ENCODE data around the gene FRAS1. TPM values are rescaled to one million over a fixed set of nuclear protein-coding genes. Genes with fewer than 3 reads are reported as not detected.

The FRAS1 gene
- total RNA-seq, 4 donors from 2014 or later = 3.2 to 4.1 (median 3.4) TPM

DNA sequence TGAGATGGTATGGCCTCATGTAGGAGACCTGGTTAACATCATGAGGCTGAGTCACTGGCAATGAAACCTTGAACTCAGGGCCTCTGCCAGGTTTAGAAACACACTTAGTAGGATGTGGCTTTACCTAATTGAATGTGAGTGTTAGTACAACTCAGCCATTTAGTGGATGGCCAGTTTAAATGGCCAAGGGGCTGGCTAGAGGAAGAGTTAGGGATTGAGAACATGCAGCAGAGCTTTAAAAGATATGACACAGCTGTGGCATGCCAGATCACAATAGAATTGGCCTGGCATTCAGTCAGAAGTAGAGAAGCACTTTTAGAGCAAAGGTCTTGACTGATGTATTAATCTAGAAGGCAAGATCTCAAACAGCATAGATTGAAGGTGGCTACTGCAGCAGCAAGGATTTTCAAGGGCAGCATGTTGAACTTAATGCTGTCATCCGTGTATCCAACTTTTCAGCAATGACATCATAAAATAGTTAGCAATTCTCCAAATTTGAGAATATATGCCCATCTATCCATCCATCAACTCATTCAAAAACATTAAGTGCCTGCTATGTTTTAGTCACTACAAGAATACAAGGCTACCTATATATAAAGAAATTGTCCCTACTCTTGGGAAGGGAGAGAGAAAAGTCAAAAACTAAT is 170.4 kb downstream of the FRAS1 start:
- Histone ChIP-seq H3K27ac (no peak overlapping the region), H3K4me3 (no peak overlapping the region), H3K27me3 (no peaks in the 10 kb centered on the region), H3K9me3 (no peaks in the 10 kb centered on the region), H3K36me3 (no peaks in the 10 kb centered on the region), H3K4me1 (no peaks in the 10 kb centered on the region)
- DNase-seq = no peak
- no peak for TF ChIP-seq POLR2A (IDR thresholded peaks at IDR 0.05)
- TF ChIP-seq, protein P1, sequence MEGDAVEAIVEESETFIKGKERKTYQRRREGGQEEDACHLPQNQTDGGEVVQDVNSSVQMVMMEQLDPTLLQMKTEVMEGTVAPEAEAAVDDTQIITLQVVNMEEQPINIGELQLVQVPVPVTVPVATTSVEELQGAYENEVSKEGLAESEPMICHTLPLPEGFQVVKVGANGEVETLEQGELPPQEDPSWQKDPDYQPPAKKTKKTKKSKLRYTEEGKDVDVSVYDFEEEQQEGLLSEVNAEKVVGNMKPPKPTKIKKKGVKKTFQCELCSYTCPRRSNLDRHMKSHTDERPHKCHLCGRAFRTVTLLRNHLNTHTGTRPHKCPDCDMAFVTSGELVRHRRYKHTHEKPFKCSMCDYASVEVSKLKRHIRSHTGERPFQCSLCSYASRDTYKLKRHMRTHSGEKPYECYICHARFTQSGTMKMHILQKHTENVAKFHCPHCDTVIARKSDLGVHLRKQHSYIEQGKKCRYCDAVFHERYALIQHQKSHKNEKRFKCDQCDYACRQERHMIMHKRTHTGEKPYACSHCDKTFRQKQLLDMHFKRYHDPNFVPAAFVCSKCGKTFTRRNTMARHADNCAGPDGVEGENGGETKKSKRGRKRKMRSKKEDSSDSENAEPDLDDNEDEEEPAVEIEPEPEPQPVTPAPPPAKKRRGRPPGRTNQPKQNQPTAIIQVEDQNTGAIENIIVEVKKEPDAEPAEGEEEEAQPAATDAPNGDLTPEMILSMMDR (IDR thresholded peaks at IDR 0.05) = no peak

DNA sequence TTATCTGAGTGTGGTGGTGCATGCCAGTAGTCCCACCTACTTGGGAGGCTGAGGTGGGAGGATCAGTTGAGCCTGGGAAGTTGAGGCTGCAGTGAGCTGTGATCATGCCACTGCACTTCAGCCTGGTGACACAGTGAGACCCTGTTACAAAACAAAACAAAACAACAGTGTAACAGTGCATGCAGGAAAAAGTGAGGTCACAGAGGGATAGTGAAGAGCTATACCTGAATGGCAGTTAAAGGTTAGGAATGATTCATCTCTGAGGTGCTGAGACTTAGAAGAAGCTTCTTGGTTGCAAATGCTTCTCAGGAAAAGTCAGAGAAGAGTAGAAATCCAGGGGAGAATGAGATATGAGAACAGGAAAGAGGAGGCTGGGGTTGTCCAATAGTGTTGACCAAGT is 178.7 kb downstream of the FRAS1 start:
- no peak overlapping the region for H3K27ac ChIP-seq
- H3K9me3 ChIP-seq = no peaks in the 10 kb centered on the region
- H3K36me3 ChIP-seq = no peaks in the 10 kb centered on the region
- H3K4me3 ChIP-seq = no peak overlapping the region
- no peaks in the 10 kb centered on the region for H3K4me1 ChIP-seq
- DNase-seq = no peak
- TF ChIP-seq POLR2A (IDR thresholded peaks at IDR 0.05) = no peak
- TF ChIP-seq, protein P1 (IDR thresholded peaks at IDR 0.05) = no peak
- no peaks in the 10 kb centered on the region for H3K27me3 ChIP-seq

DNA sequence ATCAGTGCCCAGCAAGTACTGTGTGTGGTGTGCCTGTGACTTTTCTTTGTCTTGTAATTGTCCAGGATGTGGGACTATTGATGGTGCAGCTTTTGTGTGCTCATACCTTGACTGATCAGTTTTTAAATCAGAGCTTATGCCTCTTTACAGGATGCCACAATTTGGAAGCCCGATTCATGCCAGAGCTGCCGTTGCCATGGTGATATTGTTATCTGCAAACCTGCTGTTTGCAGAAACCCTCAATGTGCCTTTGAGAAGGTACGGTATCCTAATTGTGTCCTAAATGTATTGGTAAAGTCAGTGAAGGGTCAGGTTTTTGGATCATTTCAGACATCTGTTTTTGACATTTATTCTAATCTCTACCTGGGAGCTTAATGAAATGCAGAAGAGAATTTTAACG is 180.2 kb downstream of the FRAS1 start:
- Histone ChIP-seq H3K9me3 (no peaks in the 10 kb centered on the region), H3K36me3 (no peaks in the 10 kb centered on the region), H3K27me3 (no peaks in the 10 kb centered on the region), H3K4me1 (no peaks in the 10 kb centered on the region), H3K27ac (no peak overlapping the region), H3K4me3 (no peak overlapping the region)
- no peak for TF ChIP-seq POLR2A (IDR thresholded peaks at IDR 0.05)
- TF ChIP-seq, protein P1 (IDR thresholded peaks at IDR 0.05) = no peak
- DNase-seq = no peak

DNA sequence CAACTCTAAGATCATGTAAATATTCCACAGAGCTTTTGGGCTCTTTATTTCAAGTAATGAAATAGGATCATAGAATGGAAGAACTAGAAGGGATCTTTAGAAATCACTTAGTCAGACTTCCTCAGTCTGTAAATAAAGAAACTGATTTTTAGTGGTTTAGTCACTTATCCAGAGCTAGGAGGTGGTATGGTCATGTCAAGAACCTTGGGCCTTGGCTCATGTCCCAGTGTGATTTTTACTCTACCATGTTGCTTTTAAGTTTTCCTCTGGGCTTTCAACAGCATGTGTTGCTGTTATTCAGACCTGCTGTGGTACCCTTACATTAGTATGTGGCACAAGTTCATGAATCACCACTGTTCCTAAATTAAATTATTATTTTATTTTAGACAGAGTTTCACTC is 184.9 kb downstream of the FRAS1 start:
- Histone ChIP-seq H3K9me3 (no peaks in the 10 kb centered on the region), H3K4me1 (no peaks in the 10 kb centered on the region), H3K27me3 (no peaks in the 10 kb centered on the region), H3K36me3 (no peaks in the 10 kb centered on the region), H3K4me3 (no peak overlapping the region), H3K27ac (no peak overlapping the region)
- DNase-seq = no peak
- TF ChIP-seq, protein P1 (IDR thresholded peaks at IDR 0.05) = no peak
- TF ChIP-seq POLR2A (IDR thresholded peaks at IDR 0.05) = no peak

DNA sequence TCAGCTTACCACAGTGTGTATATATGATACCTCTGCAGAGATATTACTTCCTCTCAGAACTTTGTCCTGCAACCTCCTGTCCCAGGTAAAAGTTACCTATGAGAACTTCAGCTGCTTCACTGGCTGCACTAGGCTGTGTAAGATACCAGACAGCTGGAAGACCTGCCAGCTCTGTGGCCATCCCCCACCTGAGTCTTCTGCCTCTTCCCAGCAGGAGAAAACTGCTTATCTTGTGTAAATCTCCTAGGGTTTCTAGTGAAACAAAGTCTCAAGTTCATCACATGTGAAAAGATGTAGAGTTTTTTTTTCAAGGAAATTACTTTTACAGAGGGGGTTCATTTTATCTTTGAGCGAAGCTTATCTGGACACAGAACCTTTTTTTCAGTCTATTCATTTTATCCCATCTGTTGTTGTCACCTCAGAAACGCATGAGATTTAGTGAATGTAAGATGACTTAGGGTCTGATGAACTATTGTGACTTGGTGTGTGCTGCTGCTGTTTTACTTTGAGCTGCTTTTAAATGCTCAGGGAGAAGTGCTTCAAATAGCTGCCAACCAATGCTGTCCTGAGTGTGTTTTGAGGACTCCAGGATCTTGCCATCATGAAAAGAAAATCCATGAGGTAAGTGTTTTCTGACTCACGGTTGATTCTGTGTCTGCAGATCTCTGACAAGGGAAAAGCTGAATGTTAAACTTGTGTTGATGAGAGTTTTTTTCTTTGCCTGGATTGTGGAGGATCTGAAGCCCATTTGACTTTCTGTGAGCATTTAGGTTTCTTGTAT is 187.8 kb downstream of the FRAS1 start:
- DNase-seq = no peak
- H3K27ac ChIP-seq = no peak overlapping the region
- H3K4me3 ChIP-seq = no peak overlapping the region
- no peaks in the 10 kb centered on the region for H3K27me3 ChIP-seq
- no peaks in the 10 kb centered on the region for H3K4me1 ChIP-seq
- TF ChIP-seq, protein P1 (IDR thresholded peaks at IDR 0.05) = no peak
- TF ChIP-seq POLR2A (IDR thresholded peaks at IDR 0.05) = no peak
- no peaks in the 10 kb centered on the region for H3K9me3 ChIP-seq
- no peaks in the 10 kb centered on the region for H3K36me3 ChIP-seq

Measured in Peyer's patch (tissue), 4 donors.